Calu3 (cell line): Measurements from ENCODE around the gene TMPO. TPM values are rescaled to one million over a fixed set of nuclear protein-coding genes. Genes with fewer than 3 reads are reported as not detected.

Experiments used
- BruUV-seq: library from RNA; stranded (reverse); fragments of 400-500 nt; replicated peaks from 2 replicates; lab custom pipeline; 2021; lab: Mats Ljungman, UMichigan
- CTCF ChIA-PET: fragments of 300-600 bp; sonication (Branson Sonifier 250); formaldehyde crosslinking; loops from one replicate; lab custom pipeline; 2022; ENCODE audit warnings: antibody characterized with exemption; lab: Charles Lee
- DNase-seq: peaks from one replicate; pipeline ENCODE4 v3.0.0; 2022
- H3K27ac Mint-ChIP-seq: one replicate; pipeline ENCODE4 v1.8.0; 2022; ENCODE audit warnings: mixed read lengths; ENCODE audit not compliant: unreplicated experiment
- H3K27me3 Mint-ChIP-seq: one replicate; pipeline ENCODE4 v1.8.0; 2022; ENCODE audit warnings: mixed read lengths; ENCODE audit not compliant: unreplicated experiment
- H3K36me3 Mint-ChIP-seq: one replicate; pipeline ENCODE4 v1.8.0; 2022; ENCODE audit warnings: mild to moderate bottlenecking, moderate library complexity, mixed read lengths; ENCODE audit not compliant: insufficient read depth, unreplicated experiment
- H3K4me1 Mint-ChIP-seq: one replicate; pipeline ENCODE4 v1.8.0; 2022; ENCODE audit warnings: mild to moderate bottlenecking, low read depth, mixed read lengths; ENCODE audit not compliant: unreplicated experiment
- H3K4me3 Mint-ChIP-seq: one replicate; pipeline ENCODE4 v1.8.0; 2022; ENCODE audit warnings: mild to moderate bottlenecking, low read depth, moderate library complexity, mixed read lengths; ENCODE audit not compliant: unreplicated experiment
- H3K9me3 Mint-ChIP-seq: one replicate; pipeline ENCODE4 v1.8.0; 2022; ENCODE audit warnings: low read depth, mixed read lengths; ENCODE audit not compliant: unreplicated experiment
- CTCF ChIP-seq: fragments of 200-600 bp; IDR thresholded peaks from one replicate; pipeline ENCODE4 v1.8.0; 2022; ENCODE audit warnings: antibody characterized with exemption; ENCODE audit not compliant: unreplicated experiment
- intact Hi-C: fragments of 100-400 bp; cut with micrococcal nuclease; formaldehyde crosslinking; loops from one replicate; pipeline ENCODE4 v1.10.0; 2022; ENCODE audit not compliant: unreplicated experiment
- total RNA-seq: library from RNA; stranded (reverse); gene quantifications from 2 replicates; pipeline ENCODE4 v1.2.3, GENCODE V29; 2022

Gene TMPO
- total RNA-seq, 1 experiment from 2014 or later, result 256 TPM

GRCh38 chr12:98513379-98514322 lies 1.7 kb upstream of the TMPO start:
- intact Hi-C loops, result no loop called here
- H3K4me1 Mint-ChIP-seq, result peaks cover 27% of the 10 kb centered on the region
- BruUV-seq, result no TSS peak
- no peaks in the 10 kb centered on the region for H3K27me3 Mint-ChIP-seq
- H3K36me3 Mint-ChIP-seq, result peaks cover 51% of the 10 kb centered on the region
- peak overlapping the region; percentile 65 for H3K4me3 Mint-ChIP-seq
- DNase-seq, result no peak
- CTCF ChIA-PET, result interaction anchor here (0.8 to 1.8 kb wide), 3 partner anchors 9 to 22 kb away, joined by 3 to 8 read pairs (median 4); no protein-coding TSS in a partner anchor
- H3K27ac Mint-ChIP-seq, result peak overlapping the region; percentile 57
- no peak for TF ChIP-seq CTCF
- H3K9me3 Mint-ChIP-seq, result no peaks in the 10 kb centered on the region

GRCh38 chr12:98514982-98515286 lies 456 bp upstream of the TMPO start:
- CTCF ChIA-PET, result interaction anchor here (0.7 to 2.2 kb wide), 5 partner anchors 23 to 1215 kb away, joined by 3 to 10 read pairs (median 3); no protein-coding TSS in a partner anchor
- BruUV-seq, result TSS peak; percentile 76
- peak overlapping the region; percentile 65 for H3K4me3 Mint-ChIP-seq
- intact Hi-C loops, result no loop called here
- H3K9me3 Mint-ChIP-seq, result no peaks in the 10 kb centered on the region
- peaks cover 20% of the 10 kb centered on the region for H3K4me1 Mint-ChIP-seq
- H3K27ac Mint-ChIP-seq, result peak overlapping the region; percentile 96
- TF ChIP-seq CTCF, result no peak
- peaks cover 64% of the 10 kb centered on the region for H3K36me3 Mint-ChIP-seq
- no peaks in the 10 kb centered on the region for H3K27me3 Mint-ChIP-seq
- no peak for DNase-seq

- no peaks in the 10 kb centered on the region for H3K9me3 Mint-ChIP-seq
- CTCF ChIA-PET, result interaction anchor here (0.6 to 2.2 kb wide), 5 partner anchors 16 to 208 kb away, joined by 3 to 10 read pairs (median 5); no protein-coding TSS in a partner anchor
- H3K27ac Mint-ChIP-seq, result peak overlapping the region; percentile 96
- peaks cover 27% of the 10 kb centered on the region for H3K4me1 Mint-ChIP-seq
- intact Hi-C loops, result loop anchor here (1.0 kb wide), 3 partner anchors 13 to 92 kb away; no protein-coding TSS in a partner anchor
- no TSS peak for BruUV-seq
- H3K27me3 Mint-ChIP-seq, result no peaks in the 10 kb centered on the region
- peak; percentile 86 for DNase-seq
- peaks cover 77% of the 10 kb centered on the region for H3K36me3 Mint-ChIP-seq
- H3K4me3 Mint-ChIP-seq, result peak overlapping the region; percentile 65
- no peak for TF ChIP-seq CTCF
Observed at GRCh38 chr12:98516111-98516873, 902 bp downstream of the TMPO start.

GRCh38 chr12:98519257-98519907 lies 4.0 kb downstream of the TMPO start:
- Mint-ChIP-seq H3K27ac (peak overlapping the region; percentile 66), H3K4me1 (peaks cover 26% of the 10 kb centered on the region), H3K36me3 (peaks cover 86% of the 10 kb centered on the region), H3K4me3 (peak overlapping the region; percentile 65), H3K27me3 (no peaks in the 10 kb centered on the region), H3K9me3 (no peaks in the 10 kb centered on the region)
- no TSS peak for BruUV-seq
- no peak for TF ChIP-seq CTCF
- CTCF ChIA-PET, result interaction anchor here (0.7 to 1.7 kb wide), 4 partner anchors 20 to 1661 kb away, joined by 3 to 7 read pairs (median 4); no protein-coding TSS in a partner anchor
- intact Hi-C loops, result no loop called here
- DNase-seq, result no peak
